SU-DHL-6 (cell line): ENCODE measurements around the gene NTM.

Experiments
- H2AFZ ChIP-seq: fragments of 200-600 bp; sonication (generic); 2 replicates; pipeline ENCODE4 v1.6.1; 2014; ENCODE audit warnings: low read depth, mild to moderate bottlenecking, moderate library complexity, mixed read lengths, antibody characterized with exemption, low read length; ENCODE audit not compliant: severe bottlenecking
- H3F3A ChIP-seq: fragments of 200-600 bp; shearing (Covaris generic); 2 replicates; pipeline ENCODE4 v1.6.0; 2016; ENCODE audit warnings: antibody characterized with exemption, mild to moderate bottlenecking; ENCODE audit not compliant: insufficient read depth
- H3K27ac ChIP-seq: fragments of 200-600 bp; sonication (generic); 2 replicates; pipeline ENCODE4 v1.5.1; 2016; ENCODE audit warnings: low read depth, mild to moderate bottlenecking, low read length, moderate library complexity, mixed read lengths
- H3K27me3 ChIP-seq: fragments of 200-600 bp; sonication (generic), shearing (Covaris generic); 2 replicates; pipeline ENCODE4 v1.6.0; 2014; ENCODE audit warnings: mild to moderate bottlenecking, low read length
- H3K36me3 ChIP-seq: fragments of 200-600 bp; sonication (generic); 2 replicates; pipeline ENCODE4 v1.6.1; 2014; ENCODE audit warnings: mild to moderate bottlenecking, low read length, mixed read lengths
- H3K4me2 ChIP-seq: fragments of 300-600, 200-600 bp; shearing (Covaris generic), sonication (generic); 2 replicates; pipeline ENCODE4 v1.6.0; 2014; ENCODE audit warnings: low read length, low read depth, mild to moderate bottlenecking; ENCODE audit not compliant: poor library complexity, severe bottlenecking
- H3K4me3 ChIP-seq: fragments of 200-600 bp; sonication (generic); 2 replicates; pipeline ENCODE4 v1.5.1; 2014; ENCODE audit warnings: antibody characterized with exemption, low read length, mild to moderate bottlenecking, mixed read lengths; ENCODE audit not compliant: insufficient read depth, poor library complexity, severe bottlenecking
- H3K79me2 ChIP-seq: fragments of 200-600 bp; sonication (generic); 2 replicates; pipeline ENCODE4 v1.6.1; 2014; ENCODE audit warnings: mild to moderate bottlenecking, low read length, moderate library complexity; ENCODE audit not compliant: insufficient read depth
- H3K9ac ChIP-seq: fragments of 200-600 bp; sonication (generic); 2 replicates; pipeline ENCODE4 v1.7.0; 2014; ENCODE audit warnings: mild to moderate bottlenecking, low read length
- H3K9me2 ChIP-seq: fragments of 200-600 bp; sonication (generic); replicated peaks from 2 replicates; pipeline ENCODE4 v1.6.1; 2014; ENCODE audit warnings: low read length; ENCODE audit not compliant: insufficient read depth
- H3K9me3 ChIP-seq: fragments of 200-600 bp; sonication (generic); 2 replicates; pipeline ENCODE4 v1.6.1; 2014; ENCODE audit warnings: low read length, mixed read lengths; ENCODE audit not compliant: insufficient read depth
- H4K20me1 ChIP-seq: fragments of 200-600 bp; sonication (generic); 2 replicates; pipeline ENCODE4 v1.6.1; 2014; ENCODE audit warnings: low read depth, mild to moderate bottlenecking, antibody characterized with exemption, low read length, moderate library complexity, mixed read lengths
- CTCF ChIP-seq: fragments of 200-600 bp; sonication (generic); IDR thresholded peaks from one replicate; pipeline ENCODE4 v1.5.1; 2017; ENCODE audit warnings: antibody characterized with exemption, mild to moderate bottlenecking, low read length, moderate library complexity; ENCODE audit not compliant: insufficient read depth, poor library complexity, severe bottlenecking
- EZH2phosphoT487 ChIP-seq: fragments of 200-600 bp; sonication (generic), shearing (Covaris generic); conservative IDR thresholded peaks from 2 replicates; pipeline ENCODE4 v1.6.1; 2018; ENCODE audit warnings: mild to moderate bottlenecking, antibody characterized with exemption, low read length, moderate library complexity, mixed read lengths

The NTM gene

GRCh38 chr11:131841028-131841427 lies 470.6 kb downstream of the NTM start:
- Histone ChIP-seq H3K9ac (no peak overlapping the region), H3K9me3 (no peaks in the 10 kb centered on the region), H3K79me2 (no peaks in the 10 kb centered on the region), H3K36me3 (no peaks in the 10 kb centered on the region), H3K4me3 (no peak overlapping the region), H3K4me2 (no peak overlapping the region), H2AFZ (no peak overlapping the region), H3K27ac (no peak overlapping the region), H3F3A (no peaks in the 10 kb centered on the region), H3K9me2 (no peaks in the 10 kb centered on the region), H4K20me1 (no peaks in the 10 kb centered on the region), H3K27me3 (no peaks in the 10 kb centered on the region)
- no peak for TF ChIP-seq CTCF
- no peak for TF ChIP-seq EZH2phosphoT487

GRCh38 chr11:131841925-131842635 lies 471.7 kb downstream of the NTM start:
- Histone ChIP-seq H3K27ac (no peak overlapping the region), H3K4me3 (no peak overlapping the region), H4K20me1 (no peaks in the 10 kb centered on the region), H3K27me3 (no peaks in the 10 kb centered on the region), H3F3A (no peaks in the 10 kb centered on the region), H3K4me2 (no peak overlapping the region), H3K9me3 (no peaks in the 10 kb centered on the region), H3K79me2 (no peaks in the 10 kb centered on the region), H3K9ac (no peak overlapping the region), H3K36me3 (no peaks in the 10 kb centered on the region), H2AFZ (no peak overlapping the region), H3K9me2 (no peaks in the 10 kb centered on the region)
- no peak for TF ChIP-seq CTCF

- Histone ChIP-seq H2AFZ (no peak overlapping the region), H3K9me2 (no peaks in the 10 kb centered on the region), H3K79me2 (no peaks in the 10 kb centered on the region), H3K36me3 (no peaks in the 10 kb centered on the region), H3K9me3 (no peaks in the 10 kb centered on the region), H3K9ac (no peak overlapping the region), H3K4me3 (no peak overlapping the region), H3F3A (no peaks in the 10 kb centered on the region), H3K27ac (no peak overlapping the region), H3K4me2 (no peak overlapping the region), H4K20me1 (no peaks in the 10 kb centered on the region), H3K27me3 (no peaks in the 10 kb centered on the region)
- TF ChIP-seq EZH2phosphoT487 (no peak), CTCF (no peak)
Observed at GRCh38 chr11:131845255-131845654, 474.8 kb downstream of the NTM start.
